Cortex of kidney (tissue), 1 donor: ENCODE measurements around the gene OSBPL5.
"Not testable (repeated sequence)": the region's sequence is repeated elsewhere in the genome, so short reads cannot be mapped to it uniquely, and the experiment has no call there.

Experiments
- DNase-seq: peaks from one replicate; lab custom pipeline; 2025; lab: John Stamatoyannopoulos, UW

OSBPL5 gene

DNA sequence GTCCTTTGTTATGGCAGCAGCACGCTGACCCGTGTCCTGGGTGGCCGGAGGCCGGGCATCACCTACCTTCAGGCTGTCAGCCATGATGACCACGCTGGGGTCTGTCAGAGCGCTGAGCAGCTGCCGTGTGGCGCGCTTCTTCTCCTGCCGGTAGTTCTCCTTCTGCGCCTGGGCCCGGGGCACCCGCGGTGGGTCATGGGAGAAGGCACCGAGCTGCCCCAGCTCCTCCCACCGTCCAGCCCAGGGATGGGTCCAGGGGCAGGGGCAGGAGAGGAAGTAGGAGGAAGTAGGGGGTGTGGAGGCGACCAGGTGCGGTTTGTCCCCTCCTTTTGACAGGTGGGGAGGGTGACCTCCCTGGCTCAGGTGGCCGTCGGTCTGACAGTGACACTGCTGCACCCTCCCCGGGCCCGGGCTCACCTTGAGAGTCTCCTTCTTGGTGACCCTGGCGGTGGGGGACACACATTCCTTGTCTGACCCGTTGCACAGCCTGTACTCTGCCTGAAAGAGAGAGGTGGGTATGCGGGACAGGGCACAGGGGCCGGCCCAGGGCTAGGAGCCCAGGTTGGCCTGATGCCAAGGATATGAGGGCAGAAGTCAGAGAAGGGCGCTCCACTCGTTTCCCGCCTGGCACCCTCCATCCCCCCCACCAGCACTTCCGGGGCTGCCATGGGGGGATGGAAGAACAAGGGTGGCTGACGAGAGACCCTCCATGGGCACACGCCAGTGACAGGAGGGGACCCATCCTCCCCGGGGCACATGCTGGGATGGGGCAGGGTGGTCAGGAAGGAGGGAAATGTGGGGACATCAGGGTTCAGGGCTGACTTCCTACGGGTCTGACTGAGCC lies 43.0 kb downstream of the OSBPL5 start:
- no peak for DNase-seq

- no peak for DNase-seq
These were observed 43.7 kb downstream of the OSBPL5 start for GRCh38 chr11:3121416-3121815.

- DNase-seq, result no peak
These were observed 44.9 kb downstream of the OSBPL5 start for GRCh38 chr11:3120071-3120792.

GRCh38 chr11:3119141-3119821 lies 45.8 kb downstream of the OSBPL5 start:
- DNase-seq, result no peak

DNA sequence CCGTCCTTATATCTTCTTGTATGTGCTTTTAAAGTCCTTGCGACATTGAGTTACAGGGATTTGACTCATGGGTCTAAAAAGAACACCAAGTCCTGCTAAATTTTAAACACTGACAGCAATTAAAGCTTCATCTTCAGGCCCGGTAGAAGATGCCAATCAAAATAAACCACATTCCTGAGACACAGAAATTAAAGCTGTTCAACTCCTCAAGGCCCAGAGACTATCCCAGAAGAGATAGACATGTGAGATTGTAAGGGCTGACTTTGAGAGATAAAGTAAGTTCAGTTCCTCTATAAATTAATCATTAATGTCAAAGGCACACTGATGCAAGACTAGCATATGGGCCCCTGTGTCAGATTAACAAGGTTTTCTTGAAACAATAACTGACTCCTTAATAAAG lies 49.8 kb downstream of the OSBPL5 start:
- no peak for DNase-seq

GRCh38 chr11:3113661-3114060 lies 51.4 kb downstream of the OSBPL5 start:
- not testable (repeated sequence) for DNase-seq

DNA sequence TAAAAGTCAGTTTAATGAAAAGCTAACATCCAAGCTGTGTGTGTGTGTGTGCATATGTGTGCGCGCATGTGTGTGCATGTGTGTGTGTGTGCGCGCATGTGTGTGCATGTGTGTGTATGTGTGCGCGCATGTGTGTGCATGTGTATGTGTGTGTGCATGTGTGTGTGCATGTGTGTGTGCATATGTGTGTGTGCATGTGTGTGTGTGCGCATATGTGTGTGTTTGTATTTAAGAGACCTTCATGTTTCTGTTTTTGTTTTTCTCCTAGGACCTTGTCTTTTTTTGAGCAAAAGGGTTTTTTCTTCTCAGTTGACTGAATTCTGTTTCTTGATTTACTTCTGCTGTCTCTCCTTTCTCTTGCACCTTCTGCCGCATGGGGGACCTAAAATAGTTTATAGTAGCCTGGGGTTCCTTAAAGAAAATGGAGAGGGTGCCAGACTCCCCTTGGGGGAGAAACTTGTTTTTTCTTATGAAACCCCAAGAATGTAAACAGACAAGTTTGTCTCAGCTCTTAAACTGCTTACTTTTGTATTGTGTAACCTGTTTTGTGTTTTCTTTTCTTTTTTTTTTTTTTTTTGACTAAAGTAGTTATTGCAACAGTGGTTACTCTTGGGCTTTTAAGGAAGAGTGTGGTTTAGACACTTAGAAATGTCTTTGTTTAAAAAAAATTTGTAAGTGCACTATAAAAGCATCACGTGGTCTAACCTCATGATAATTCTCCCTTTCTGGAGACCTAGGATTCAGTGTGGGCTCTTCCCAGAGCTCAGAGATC lies 53.0 kb downstream of the OSBPL5 start:
- no peak for DNase-seq

- no peak for DNase-seq
These were observed 53.6 kb downstream of the OSBPL5 start for GRCh38 chr11:3111466-3111865.

GRCh38 chr11:3109921-3110706 lies 55.0 kb downstream of the OSBPL5 start:
- DNase-seq, result no peak

DNA sequence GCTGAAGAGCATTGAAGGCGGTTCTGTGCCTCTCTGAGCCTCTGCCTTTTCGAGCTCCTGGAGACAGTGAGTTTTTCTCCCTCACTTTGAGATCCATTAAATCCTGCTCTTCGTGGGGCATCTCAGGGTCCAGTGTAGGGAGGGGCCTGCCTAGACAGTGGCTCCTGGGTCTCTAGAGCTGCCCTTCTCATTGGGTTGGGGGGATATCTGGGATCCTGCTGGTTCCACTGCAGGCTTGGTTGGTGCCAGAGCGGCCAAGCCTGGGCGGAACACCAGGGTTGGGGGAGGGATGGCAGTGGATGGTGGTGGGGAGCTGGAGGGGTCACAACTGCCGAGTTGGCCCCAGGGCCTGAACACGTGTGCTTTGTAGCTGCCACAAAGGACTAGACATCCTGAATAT lies 55.7 kb downstream of the OSBPL5 start:
- no peak for DNase-seq

DNA sequence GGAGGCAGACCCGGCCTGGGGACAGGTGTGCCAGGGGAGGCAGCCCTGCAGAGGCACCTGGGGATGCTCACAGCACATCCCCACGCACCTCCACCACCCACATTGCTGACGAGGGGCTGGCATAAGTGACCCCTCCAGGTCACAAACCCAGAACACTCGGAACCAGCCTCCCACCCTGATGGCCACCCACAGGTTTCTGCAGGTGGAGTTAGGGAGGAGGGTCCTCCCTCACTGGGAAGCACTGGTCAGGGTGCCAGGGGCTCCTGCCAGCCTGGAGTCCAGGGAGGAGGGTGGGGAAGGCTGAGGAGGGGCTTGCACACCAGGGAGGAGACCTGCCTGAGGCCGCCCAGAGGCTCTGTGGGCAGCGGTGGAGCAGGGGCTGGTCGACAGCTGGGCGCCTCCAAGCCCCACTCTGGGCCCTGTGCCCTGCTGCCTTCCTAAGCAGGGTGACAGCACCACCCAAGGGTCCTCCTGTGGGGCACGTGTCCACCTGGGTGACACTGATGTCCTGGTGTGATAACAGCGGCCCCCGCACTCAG lies 56.9 kb downstream of the OSBPL5 start:
- no peak for DNase-seq

DNA sequence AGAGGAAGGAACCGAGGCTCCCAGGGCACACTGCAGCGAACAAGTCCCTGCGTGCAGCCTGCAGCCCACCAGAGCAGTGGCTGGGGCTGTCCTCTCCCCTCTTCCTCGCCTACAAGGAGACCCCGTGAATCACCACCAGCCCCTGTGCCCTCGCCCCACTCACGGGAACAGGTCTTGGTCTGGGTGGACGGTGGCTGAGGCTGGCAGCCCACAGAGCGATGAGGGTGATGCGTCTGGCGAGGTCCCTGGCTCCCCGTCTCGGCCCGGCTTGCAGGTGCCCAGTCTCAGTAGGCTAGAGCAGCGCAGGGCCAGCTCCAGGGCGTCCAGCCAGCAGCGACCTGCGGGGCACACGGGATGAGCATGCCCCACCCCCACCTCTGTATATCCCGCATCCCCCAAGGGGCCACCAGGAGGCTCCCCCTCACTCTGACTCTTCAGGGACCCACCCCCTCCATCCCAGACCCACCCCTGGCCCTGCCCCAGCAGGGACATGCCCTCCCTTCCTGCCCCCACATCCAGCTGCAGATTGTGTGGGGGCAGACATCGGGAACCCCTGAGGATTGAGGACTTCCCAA lies 57.4 kb downstream of the OSBPL5 start:
- no peak for DNase-seq

GRCh38 chr11:3106736-3107524 lies 58.2 kb downstream of the OSBPL5 start:
- no peak for DNase-seq

GRCh38 chr11:3105791-3106735 lies 59.0 kb downstream of the OSBPL5 start:
- DNase-seq, result no peak

DNA sequence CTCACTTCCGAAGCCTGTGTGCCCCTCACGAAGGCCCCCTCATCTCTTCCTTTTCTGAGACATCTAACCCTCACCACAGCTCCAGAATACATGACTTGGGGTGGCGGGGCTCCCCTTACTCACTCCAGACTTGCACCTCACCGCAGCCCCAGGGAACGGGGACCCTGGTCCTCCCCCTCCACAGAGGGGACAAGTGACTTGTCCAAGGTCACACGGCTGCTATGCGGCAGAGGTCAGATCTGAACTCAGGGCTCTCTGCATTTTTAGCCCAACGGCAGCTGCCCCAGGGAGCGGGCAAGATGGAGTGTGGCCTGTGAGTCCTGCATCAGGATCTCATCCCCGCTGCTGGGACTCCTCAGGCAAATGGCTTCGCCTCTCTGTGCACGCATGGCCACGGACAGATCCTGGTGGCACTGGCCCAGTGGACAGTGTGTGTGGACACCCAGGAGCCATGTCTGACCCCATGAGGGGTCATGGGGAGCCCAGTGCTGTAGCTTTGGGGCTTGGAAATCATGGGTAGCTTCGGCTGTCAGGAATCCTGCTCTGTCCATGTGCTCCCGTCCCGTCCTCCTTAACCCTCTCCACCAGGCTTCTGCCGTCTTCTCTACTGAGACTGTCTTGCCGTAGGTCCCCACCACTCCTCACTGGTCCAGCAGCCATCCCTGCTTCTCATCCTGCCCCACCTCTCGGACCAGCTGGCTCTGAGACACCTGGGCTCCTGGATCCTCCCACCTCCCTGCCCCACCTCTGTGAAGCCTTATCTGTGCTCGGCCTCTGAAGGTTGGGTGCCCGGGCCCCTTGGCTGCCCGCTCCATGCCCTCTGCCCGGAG lies 59.9 kb downstream of the OSBPL5 start:
- DNase-seq, result no peak

DNA sequence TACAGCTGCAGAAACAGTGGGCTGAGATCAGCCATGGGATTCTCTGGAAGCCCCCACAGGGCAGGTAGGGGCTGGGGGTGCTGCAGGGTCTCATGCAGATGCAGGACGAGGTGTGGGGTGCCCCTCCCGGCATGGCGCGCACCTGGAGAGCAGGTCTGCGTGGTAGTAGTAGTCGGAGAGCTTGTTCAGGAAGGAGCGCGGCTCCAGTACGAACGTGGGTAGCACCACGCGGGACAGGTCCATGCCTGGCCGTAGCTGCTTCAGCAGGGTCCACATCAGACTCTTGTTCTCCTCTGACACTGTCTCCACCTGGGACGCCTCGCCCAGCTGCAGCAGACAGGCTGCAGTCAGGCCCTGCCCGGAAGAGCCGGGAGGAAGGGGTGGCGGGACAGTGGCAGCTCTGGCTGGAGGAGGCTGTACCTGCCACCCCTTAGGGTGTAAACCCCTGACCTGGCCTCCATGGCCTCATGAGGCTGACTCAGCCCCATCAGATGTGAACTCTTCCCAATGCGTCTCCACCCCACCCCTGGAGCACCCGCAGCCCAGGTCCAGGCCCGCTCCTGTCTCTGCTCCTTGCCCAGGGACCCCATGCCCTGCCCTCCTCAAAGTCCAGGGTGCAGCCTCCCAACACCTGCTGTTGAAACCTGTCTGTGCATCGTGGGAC lies 60.9 kb downstream of the OSBPL5 start:
- DNase-seq, result no peak

GRCh38 chr11:3103076-3103475 lies 62.0 kb downstream of the OSBPL5 start:
- no peak for DNase-seq
